HG03439 (cell line): ENCODE measurements around the gene DIAPH1.
A peak's percentile ranks its signal among the peaks of the same experiment; 100 is the strongest.
"Not testable (repeated sequence)": the region's sequence is repeated elsewhere in the genome, so short reads cannot be mapped to it uniquely, and the experiment has no call there.

ENCODE experiments used
- ATAC-seq: cut with Tn5 transposase; IDR thresholded peaks from one replicate; pipeline ENCODE4 v1.9.1; 2021; ENCODE audit warnings: mild to moderate bottlenecking, moderate library complexity; ENCODE audit not compliant: unreplicated experiment

DIAPH1 gene

GRCh38 chr5:141613344-141613743 is 5.5 kb downstream of the DIAPH1 start:
- no peak for ATAC-seq

- ATAC-seq: no peak
Measured at GRCh38 chr5:141611289-141611688, 7.5 kb downstream of the DIAPH1 start.

GRCh38 chr5:141609921-141610320 is 8.9 kb downstream of the DIAPH1 start:
- not testable (repeated sequence) for ATAC-seq

- no peak for ATAC-seq
Measured at GRCh38 chr5:141609044-141609443, 9.8 kb downstream of the DIAPH1 start.

GRCh38 chr5:141608557-141608956 is 10.2 kb downstream of the DIAPH1 start:
- no peak for ATAC-seq

GRCh38 chr5:141608046-141608445 is 10.8 kb downstream of the DIAPH1 start:
- ATAC-seq: no peak

GRCh38 chr5:141605523-141606277 is 13.1 kb downstream of the DIAPH1 start:
- ATAC-seq: peak; percentile 92

GRCh38 chr5:141603923-141604717 is 14.7 kb downstream of the DIAPH1 start:
- no peak for ATAC-seq

- ATAC-seq: no peak
Measured at GRCh38 chr5:141602606-141603005, 16.2 kb downstream of the DIAPH1 start.

GRCh38 chr5:141598391-141599345 is 20.1 kb downstream of the DIAPH1 start:
- ATAC-seq: peak; percentile 41

GRCh38 chr5:141597814-141598213 is 21.0 kb downstream of the DIAPH1 start:
- ATAC-seq: no peak

- ATAC-seq: no peak
Measured at GRCh38 chr5:141597394-141597793, 21.4 kb downstream of the DIAPH1 start.

- ATAC-seq: no peak
Measured at GRCh38 chr5:141596867-141597266, 21.9 kb downstream of the DIAPH1 start.

- ATAC-seq: no peak
Measured at GRCh38 chr5:141590127-141590526, 28.7 kb downstream of the DIAPH1 start.

GRCh38 chr5:141586246-141586645 is 32.6 kb downstream of the DIAPH1 start:
- ATAC-seq: no peak

- no peak for ATAC-seq
Measured at GRCh38 chr5:141585594-141585993, 33.2 kb downstream of the DIAPH1 start.

GRCh38 chr5:141574122-141574510 is 44.7 kb downstream of the DIAPH1 start:
- ATAC-seq: no peak

GRCh38 chr5:141573489-141574121 is 45.2 kb downstream of the DIAPH1 start:
- no peak for ATAC-seq

GRCh38 chr5:141570655-141571054 is 48.1 kb downstream of the DIAPH1 start:
- ATAC-seq: no peak

GRCh38 chr5:141567513-141568117 is 51.2 kb downstream of the DIAPH1 start:
- no peak for ATAC-seq
